Ishikawa (cell line): Measurements from ENCODE around the gene PSPC1.

Experiments used
- CEBPB ChIP-seq: IDR thresholded peaks from 2 replicates; pipeline ENCODE4 v1.6.1; 2012
- CREB1 ChIP-seq: IDR thresholded peaks from 2 replicates; pipeline ENCODE4 v1.6.1; 2012; ENCODE audit warnings: low read depth
- EGR1 ChIP-seq: IDR thresholded peaks from 2 replicates; pipeline ENCODE4 v1.6.1; 2012
- EP300 ChIP-seq: IDR thresholded peaks from 2 replicates; pipeline ENCODE4 v1.6.1; 2012; ENCODE audit warnings: borderline replicate concordance
- FOXM1 ChIP-seq: IDR thresholded peaks from 2 replicates; pipeline ENCODE4 v1.6.1; 2012; ENCODE audit warnings: low read depth, borderline replicate concordance
- MAX ChIP-seq: IDR thresholded peaks from 2 replicates; pipeline ENCODE4 v1.6.1; 2012
- NFIC ChIP-seq: IDR thresholded peaks from 2 replicates; pipeline ENCODE4 v1.6.1; 2012
- RAD21 ChIP-seq: IDR thresholded peaks from 2 replicates; pipeline ENCODE4 v1.6.1; 2012; ENCODE audit warnings: low read depth
- TAF1 ChIP-seq: IDR thresholded peaks from 2 replicates; pipeline ENCODE4 v1.6.1; 2012; ENCODE audit warnings: low read depth, mild to moderate bottlenecking
- TCF12 ChIP-seq: IDR thresholded peaks from 2 replicates; pipeline ENCODE4 v1.6.1; 2012; ENCODE audit warnings: low read depth
- TEAD4 ChIP-seq: IDR thresholded peaks from 2 replicates; pipeline ENCODE4 v1.6.1; 2012
- YY1 ChIP-seq: IDR thresholded peaks from 2 replicates; pipeline ENCODE4 v1.6.1; 2012; ENCODE audit warnings: low read depth
- ZBTB7A ChIP-seq: IDR thresholded peaks from 2 replicates; pipeline ENCODE4 v1.6.1; 2012; ENCODE audit warnings: low read depth
- TF ChIP-seq, protein P1 (sequence below): IDR thresholded peaks from 2 replicates; pipeline ENCODE4 v1.6.1; 2012
- TF ChIP-seq, protein P2 (sequence below): IDR thresholded peaks from 2 replicates; pipeline ENCODE4 v1.6.1; 2012; ENCODE audit warnings: low read depth, mild to moderate bottlenecking

PSPC1 gene

DNA sequence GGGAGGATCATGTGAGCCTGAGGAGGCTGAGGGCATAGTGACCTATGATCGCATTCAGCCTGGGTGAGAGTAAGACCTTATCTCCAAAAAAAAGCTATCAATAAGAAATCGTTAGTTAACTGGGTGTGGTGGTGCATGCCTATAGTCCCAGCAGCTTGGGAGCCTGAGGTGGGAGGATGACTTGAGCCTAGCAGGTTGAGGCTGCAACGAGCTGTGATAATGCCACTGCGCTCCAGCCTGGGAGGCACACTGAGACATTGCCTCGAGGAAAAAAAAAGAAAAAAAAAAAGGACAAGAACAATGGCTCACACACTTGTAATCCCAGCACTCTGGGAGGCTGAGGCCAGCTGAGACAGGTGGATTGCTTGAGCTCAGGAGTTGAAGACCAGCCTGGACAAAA is 16.2 kb downstream of the PSPC1 start:
- TF ChIP-seq EP300 (no peak), CEBPB (no peak), NFIC (no peak), TCF12 (no peak), YY1 (no peak), TEAD4 (no peak), FOXM1 (no peak), CREB1 (no peak), EGR1 (no peak), MAX (no peak), RAD21 (no peak), ZBTB7A (no peak), TAF1 (no peak)
- TF ChIP-seq, protein P1, sequence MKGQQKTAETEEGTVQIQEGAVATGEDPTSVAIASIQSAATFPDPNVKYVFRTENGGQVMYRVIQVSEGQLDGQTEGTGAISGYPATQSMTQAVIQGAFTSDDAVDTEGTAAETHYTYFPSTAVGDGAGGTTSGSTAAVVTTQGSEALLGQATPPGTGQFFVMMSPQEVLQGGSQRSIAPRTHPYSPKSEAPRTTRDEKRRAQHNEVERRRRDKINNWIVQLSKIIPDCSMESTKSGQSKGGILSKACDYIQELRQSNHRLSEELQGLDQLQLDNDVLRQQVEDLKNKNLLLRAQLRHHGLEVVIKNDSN = no peak
- TF ChIP-seq, protein P2, sequence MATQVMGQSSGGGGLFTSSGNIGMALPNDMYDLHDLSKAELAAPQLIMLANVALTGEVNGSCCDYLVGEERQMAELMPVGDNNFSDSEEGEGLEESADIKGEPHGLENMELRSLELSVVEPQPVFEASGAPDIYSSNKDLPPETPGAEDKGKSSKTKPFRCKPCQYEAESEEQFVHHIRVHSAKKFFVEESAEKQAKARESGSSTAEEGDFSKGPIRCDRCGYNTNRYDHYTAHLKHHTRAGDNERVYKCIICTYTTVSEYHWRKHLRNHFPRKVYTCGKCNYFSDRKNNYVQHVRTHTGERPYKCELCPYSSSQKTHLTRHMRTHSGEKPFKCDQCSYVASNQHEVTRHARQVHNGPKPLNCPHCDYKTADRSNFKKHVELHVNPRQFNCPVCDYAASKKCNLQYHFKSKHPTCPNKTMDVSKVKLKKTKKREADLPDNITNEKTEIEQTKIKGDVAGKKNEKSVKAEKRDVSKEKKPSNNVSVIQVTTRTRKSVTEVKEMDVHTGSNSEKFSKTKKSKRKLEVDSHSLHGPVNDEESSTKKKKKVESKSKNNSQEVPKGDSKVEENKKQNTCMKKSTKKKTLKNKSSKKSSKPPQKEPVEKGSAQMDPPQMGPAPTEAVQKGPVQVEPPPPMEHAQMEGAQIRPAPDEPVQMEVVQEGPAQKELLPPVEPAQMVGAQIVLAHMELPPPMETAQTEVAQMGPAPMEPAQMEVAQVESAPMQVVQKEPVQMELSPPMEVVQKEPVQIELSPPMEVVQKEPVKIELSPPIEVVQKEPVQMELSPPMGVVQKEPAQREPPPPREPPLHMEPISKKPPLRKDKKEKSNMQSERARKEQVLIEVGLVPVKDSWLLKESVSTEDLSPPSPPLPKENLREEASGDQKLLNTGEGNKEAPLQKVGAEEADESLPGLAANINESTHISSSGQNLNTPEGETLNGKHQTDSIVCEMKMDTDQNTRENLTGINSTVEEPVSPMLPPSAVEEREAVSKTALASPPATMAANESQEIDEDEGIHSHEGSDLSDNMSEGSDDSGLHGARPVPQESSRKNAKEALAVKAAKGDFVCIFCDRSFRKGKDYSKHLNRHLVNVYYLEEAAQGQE = no peak

GRCh38 chr13:19764237-19764636 is 18.5 kb downstream of the PSPC1 start:
- TF ChIP-seq FOXM1 (no peak), EP300 (no peak), NFIC (no peak), CEBPB (no peak), MAX (no peak), ZBTB7A (no peak), TEAD4 (no peak), TAF1 (no peak), TCF12 (no peak)
- TF ChIP-seq, protein P1 = no peak
- TF ChIP-seq, protein P2 = no peak

GRCh38 chr13:19763618-19764017 is 19.1 kb downstream of the PSPC1 start:
- TF ChIP-seq NFIC (no peak), TAF1 (no peak), YY1 (no peak), RAD21 (no peak), TEAD4 (no peak), EP300 (no peak)
- TF ChIP-seq, protein P2 = no peak

DNA sequence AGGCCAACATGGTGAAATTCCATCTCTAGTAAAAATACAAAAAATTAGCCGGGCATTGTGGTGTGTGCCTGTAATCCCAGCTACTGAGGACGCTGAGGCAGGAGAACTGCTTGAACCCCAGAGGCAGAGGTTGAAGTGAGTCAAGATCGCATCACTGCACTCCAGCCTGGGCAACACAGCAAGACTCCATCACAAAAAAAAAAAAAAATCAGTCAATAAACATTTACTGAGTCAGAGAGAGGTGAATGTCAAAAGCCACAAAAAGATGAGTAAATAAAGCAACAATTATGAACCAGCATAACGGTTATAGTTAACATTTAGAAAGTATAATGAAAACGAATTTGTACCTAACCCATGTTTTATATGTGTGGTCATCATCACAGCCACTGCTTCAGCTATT is 23.1 kb downstream of the PSPC1 start:
- TF ChIP-seq YY1 (no peak), TEAD4 (no peak), ZBTB7A (no peak), EGR1 (no peak), NFIC (no peak), TAF1 (no peak)

GRCh38 chr13:19742643-19743042 is 40.1 kb downstream of the PSPC1 start:
- no peak for TF ChIP-seq TAF1
- TF ChIP-seq YY1 = no peak
- TF ChIP-seq, protein P2 = no peak
- no peak for TF ChIP-seq RAD21
- no peak for TF ChIP-seq MAX
- TF ChIP-seq ZBTB7A = no peak
- TF ChIP-seq EP300 = no peak
- no peak for TF ChIP-seq EGR1
- no peak for TF ChIP-seq NFIC
- TF ChIP-seq TEAD4 = no peak
